Endometrial microvascular endothelial cells (primary cell): ENCODE measurements around the gene PGM2. TPM values are rescaled to one million over a fixed set of nuclear protein-coding genes. Genes with fewer than 3 reads are reported as not detected.

Experiments
- in situ Hi-C: cut with HindIII; loops from 2 replicates; pipeline ENCODE4 v1.10.0; 2017; ENCODE audit warnings: low sequenced_read_pairs, low pct_unique_long_range_greater_than_20kb; ENCODE audit errors: inconsistent ontology term
- total RNA-seq: library from RNA; depleted of rRNA; stranded (reverse); fragments of >200 nt; gene quantifications from one replicate; pipeline ENCODE4 v1.2.3, GENCODE V29; 2015; ENCODE audit errors: inconsistent ontology term

PGM2 gene
- total RNA-seq, 1 donor from 2014 or later, result 123 TPM

GRCh38 chr4:37847311-37847884 lies 20.9 kb downstream of the PGM2 start:
- in situ Hi-C loops, result no loop called here

DNA sequence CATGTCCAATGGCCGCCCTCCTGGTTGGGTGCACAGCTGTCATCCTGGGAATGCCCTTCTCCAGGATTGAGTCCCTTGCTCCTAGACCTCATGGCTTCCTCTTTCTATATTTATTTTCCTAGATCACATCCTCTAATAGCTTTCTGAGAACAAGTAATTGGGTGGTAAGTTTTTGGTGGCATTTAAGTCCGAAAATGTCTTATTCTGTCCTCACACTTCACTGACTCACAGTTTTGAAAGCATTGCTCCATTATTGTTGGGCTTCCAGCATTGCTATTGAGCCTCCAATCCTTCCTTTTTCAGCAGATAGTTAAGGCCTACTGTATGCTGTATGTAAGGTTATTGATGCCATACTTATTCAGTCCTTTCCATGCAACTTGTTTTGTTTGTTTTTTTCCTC lies 25.9 kb downstream of the PGM2 start:
- in situ Hi-C loops, result no loop called here

GRCh38 chr4:37858112-37858511 lies 31.6 kb downstream of the PGM2 start:
- in situ Hi-C loops, result no loop called here

- in situ Hi-C loops, result no loop called here
Observed at GRCh38 chr4:37858872-37859271, 32.4 kb downstream of the PGM2 start.

- in situ Hi-C loops, result no loop called here
Observed at GRCh38 chr4:37860266-37860665, 33.8 kb downstream of the PGM2 start.

- in situ Hi-C loops, result no loop called here
Observed at GRCh38 chr4:37862961-37863360, 36.5 kb downstream of the PGM2 start.

DNA sequence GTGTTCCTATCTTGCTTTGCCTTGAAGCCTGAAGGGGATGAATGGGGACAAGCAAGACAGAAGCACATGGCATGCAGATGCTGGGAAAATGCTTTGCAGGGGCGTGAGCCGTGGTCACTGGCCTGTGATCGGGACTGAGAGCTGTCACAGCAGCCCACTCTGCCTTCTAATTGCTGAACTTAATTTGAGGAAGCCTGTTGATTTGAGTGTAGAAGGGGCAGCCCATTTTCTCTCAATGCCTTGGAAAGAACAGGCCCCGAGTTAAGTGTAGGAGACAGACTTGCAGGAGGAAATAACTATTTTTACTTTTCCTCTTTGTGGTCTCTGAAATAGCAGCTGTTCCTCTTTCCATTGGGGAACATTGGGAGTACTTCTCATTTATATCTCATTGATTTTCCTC lies 38.3 kb downstream of the PGM2 start:
- in situ Hi-C loops, result no loop called here

DNA sequence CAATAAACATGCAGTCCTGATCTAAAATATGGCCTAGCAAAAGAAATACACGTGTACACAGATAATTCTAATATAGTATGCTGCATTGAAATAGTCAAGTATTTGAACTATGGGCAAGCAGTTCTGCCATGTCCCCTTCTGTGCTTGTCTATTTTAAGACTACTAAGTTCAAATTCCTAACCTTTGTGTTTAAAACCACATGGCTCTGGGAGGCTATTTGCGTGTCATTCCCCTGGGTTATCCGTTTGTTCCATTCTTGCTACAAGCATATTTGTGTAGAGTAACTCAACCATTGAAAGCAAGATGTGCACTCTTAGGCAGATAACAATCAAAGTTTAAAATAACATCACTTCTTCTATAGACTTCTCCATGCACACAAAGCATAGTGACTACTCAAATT lies 39.0 kb downstream of the PGM2 start:
- in situ Hi-C loops, result no loop called here

DNA sequence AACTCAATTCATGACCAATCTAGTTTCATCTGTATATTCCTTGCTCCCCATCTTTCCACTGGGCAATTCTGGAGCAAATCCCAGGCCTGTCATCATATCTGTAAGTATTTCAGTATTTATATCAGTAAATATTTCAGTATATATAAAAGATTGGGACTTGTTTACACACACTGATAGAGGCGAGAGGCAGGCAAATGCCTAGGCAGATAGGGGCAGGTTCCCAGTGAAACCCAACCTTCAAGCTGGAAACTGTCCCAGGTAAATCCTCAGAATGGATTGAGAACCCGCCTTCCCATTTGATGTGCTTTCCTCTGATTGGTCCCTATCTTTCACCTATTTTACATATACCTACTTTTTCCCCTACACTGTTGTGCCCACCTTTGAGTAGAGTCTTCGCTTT lies 40.6 kb downstream of the PGM2 start:
- in situ Hi-C loops, result no loop called here

- in situ Hi-C loops, result no loop called here
Observed at GRCh38 chr4:37868238-37868637, 41.8 kb downstream of the PGM2 start.

- in situ Hi-C loops, result no loop called here
Observed at GRCh38 chr4:37872310-37872988, 46.0 kb downstream of the PGM2 start.

GRCh38 chr4:37873386-37873785 lies 46.9 kb downstream of the PGM2 start:
- in situ Hi-C loops, result no loop called here

GRCh38 chr4:37876156-37876555 lies 49.7 kb downstream of the PGM2 start:
- in situ Hi-C loops, result no loop called here

DNA sequence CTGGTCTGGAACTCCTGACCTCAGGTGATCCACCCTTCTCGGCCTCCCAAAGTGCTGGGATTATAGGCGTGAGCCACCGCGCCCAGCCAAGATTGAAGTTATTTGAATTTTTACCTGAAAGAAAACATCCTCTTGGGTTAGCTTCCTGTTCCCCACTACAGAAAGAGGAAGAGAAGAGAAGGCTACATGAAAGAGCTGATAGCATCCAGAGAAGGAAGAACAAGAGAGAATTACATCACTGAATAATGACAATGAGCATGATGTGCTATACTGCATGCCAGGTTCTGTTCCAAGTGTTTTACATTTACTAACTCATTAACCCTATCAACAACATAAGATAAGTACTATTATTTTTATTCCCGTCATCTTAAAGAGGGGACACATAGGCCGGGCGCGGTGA lies 52.9 kb downstream of the PGM2 start:
- in situ Hi-C loops, result no loop called here

GRCh38 chr4:37881811-37882210 lies 55.3 kb downstream of the PGM2 start:
- in situ Hi-C loops, result no loop called here

- in situ Hi-C loops, result no loop called here
Observed at GRCh38 chr4:37882665-37883296, 56.3 kb downstream of the PGM2 start.

GRCh38 chr4:37884855-37885487 lies 58.5 kb downstream of the PGM2 start:
- in situ Hi-C loops, result no loop called here

DNA sequence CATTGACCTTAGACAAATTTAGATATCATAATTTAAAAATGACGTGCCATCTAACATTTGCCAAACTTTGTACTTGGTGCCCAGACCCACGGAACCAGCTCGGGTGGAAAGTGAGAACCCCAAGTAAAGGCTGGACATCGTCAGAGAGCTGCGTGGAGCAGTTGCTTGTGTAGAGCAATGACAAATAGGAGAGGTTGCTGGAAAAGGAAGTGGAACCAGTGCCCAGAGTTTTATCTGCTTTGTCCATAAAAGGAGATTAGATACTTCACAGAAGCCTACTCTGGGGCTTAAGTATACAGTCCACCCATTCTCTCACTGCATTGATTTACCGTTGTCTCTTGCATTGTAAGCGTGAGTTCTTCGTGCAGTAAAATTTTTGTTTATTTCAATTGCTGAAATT lies 59.0 kb downstream of the PGM2 start:
- in situ Hi-C loops, result no loop called here

GRCh38 chr4:37889849-37890800 lies 63.6 kb downstream of the PGM2 start:
- in situ Hi-C loops, result no loop called here
